ENCODE measurements around the gene MAGI1.

The MAGI1 gene

GRCh38 chr3:65712140-65712539 lies 326.6 kb downstream of the MAGI1 start:
- DNase-seq (ENCODE audit: low spot score): no peak

GRCh38 chr3:65706776-65707568 lies 331.7 kb downstream of the MAGI1 start:
- DNase-seq (ENCODE audit: low spot score): no peak

GRCh38 chr3:65706301-65706700 lies 332.4 kb downstream of the MAGI1 start:
- DNase-seq (ENCODE audit: low spot score): no peak

- no peak for DNase-seq (ENCODE audit: low spot score)
These were observed 334.9 kb downstream of the MAGI1 start for GRCh38 chr3:65703820-65704219.

- no peak for DNase-seq (ENCODE audit: low spot score)
These were observed 335.7 kb downstream of the MAGI1 start for GRCh38 chr3:65703026-65703425.

GRCh38 chr3:65702202-65702601 lies 336.5 kb downstream of the MAGI1 start:
- DNase-seq (ENCODE audit: low spot score): no peak

GRCh38 chr3:65701516-65701915 lies 337.2 kb downstream of the MAGI1 start:
- DNase-seq (ENCODE audit: low spot score): no peak

- DNase-seq (ENCODE audit: low spot score): no peak
These were observed 349.3 kb downstream of the MAGI1 start for GRCh38 chr3:65689436-65689835.

- no peak for DNase-seq (ENCODE audit: low spot score)
These were observed 351.0 kb downstream of the MAGI1 start for GRCh38 chr3:65687741-65688140.

GRCh38 chr3:65685621-65686235 lies 353.0 kb downstream of the MAGI1 start:
- peak; percentile 7 for DNase-seq (ENCODE audit: low spot score)

- no peak for DNase-seq (ENCODE audit: low spot score)
These were observed 360.2 kb downstream of the MAGI1 start for GRCh38 chr3:65678516-65678915.

- no peak for DNase-seq (ENCODE audit: low spot score)
These were observed 361.2 kb downstream of the MAGI1 start for GRCh38 chr3:65677486-65678010.

GRCh38 chr3:65676580-65676979 lies 362.1 kb downstream of the MAGI1 start:
- no peak for DNase-seq (ENCODE audit: low spot score)

GRCh38 chr3:65675011-65675410 lies 363.7 kb downstream of the MAGI1 start:
- DNase-seq (ENCODE audit: low spot score): no peak

GRCh38 chr3:65674226-65674625 lies 364.5 kb downstream of the MAGI1 start:
- no peak for DNase-seq (ENCODE audit: low spot score)

- DNase-seq (ENCODE audit: low spot score): no peak
These were observed 365.6 kb downstream of the MAGI1 start for GRCh38 chr3:65672871-65673815.

- no peak for DNase-seq (ENCODE audit: low spot score)
These were observed 366.7 kb downstream of the MAGI1 start for GRCh38 chr3:65672061-65672460.

- DNase-seq (ENCODE audit: low spot score): no peak
These were observed 367.7 kb downstream of the MAGI1 start for GRCh38 chr3:65671004-65671403.

- DNase-seq (ENCODE audit: low spot score): no peak
These were observed 369.4 kb downstream of the MAGI1 start for GRCh38 chr3:65669163-65669875.

- DNase-seq (ENCODE audit: low spot score): no peak
These were observed 370.8 kb downstream of the MAGI1 start for GRCh38 chr3:65667963-65668362.

- DNase-seq (ENCODE audit: low spot score): no peak
These were observed 372.1 kb downstream of the MAGI1 start for GRCh38 chr3:65666448-65667091.

Data from hepatic stellate cell (primary cell).